C1 segment of cervical spinal cord (tissue), 14 donors: Measurements from ENCODE around the gene KIRREL3.

Experiments
- DNase-seq, 14 donors: peaks; one replicate each; lab custom pipeline; 2025; lab: John Stamatoyannopoulos, UW

KIRREL3 gene

GRCh38 chr11:126515501-126515900, 485.1 kb downstream of the KIRREL3 start:
- no peak for DNase-seq

- DNase-seq: no peak
Observed at GRCh38 chr11:126514061-126514693, 486.4 kb downstream of the KIRREL3 start.

GRCh38 chr11:126512741-126513715, 487.5 kb downstream of the KIRREL3 start:
- DNase-seq: no peak

GRCh38 chr11:126512251-126512650, 488.3 kb downstream of the KIRREL3 start:
- DNase-seq: no peak

GRCh38 chr11:126511475-126512115, 489.0 kb downstream of the KIRREL3 start:
- no peak for DNase-seq

- DNase-seq: no peak
Observed at GRCh38 chr11:126510621-126511370, 489.8 kb downstream of the KIRREL3 start.

- DNase-seq: no peak
Observed at GRCh38 chr11:126507646-126508045, 492.9 kb downstream of the KIRREL3 start.

GRCh38 chr11:126506789-126507188, 493.8 kb downstream of the KIRREL3 start:
- DNase-seq: no peak

GRCh38 chr11:126502982-126503381, 497.6 kb downstream of the KIRREL3 start:
- no peak for DNase-seq

GRCh38 chr11:126502159-126502558, 498.4 kb downstream of the KIRREL3 start:
- DNase-seq: no peak

GRCh38 chr11:126501641-126502040, 498.9 kb downstream of the KIRREL3 start:
- no peak for DNase-seq

GRCh38 chr11:126500981-126501380, 499.6 kb downstream of the KIRREL3 start:
- DNase-seq: no peak

GRCh38 chr11:126499131-126499752, 501.3 kb downstream of the KIRREL3 start:
- DNase-seq: no peak

- DNase-seq: no peak
Observed at GRCh38 chr11:126498281-126498680, 502.3 kb downstream of the KIRREL3 start.

- no peak for DNase-seq
Observed at GRCh38 chr11:126497581-126498122, 502.9 kb downstream of the KIRREL3 start.

GRCh38 chr11:126496576-126497337, 503.8 kb downstream of the KIRREL3 start:
- no peak for DNase-seq

- no peak for DNase-seq
Observed at GRCh38 chr11:126495281-126496220, 505.0 kb downstream of the KIRREL3 start.

- DNase-seq: no peak
Observed at GRCh38 chr11:126494831-126495230, 505.7 kb downstream of the KIRREL3 start.
